ENCODE data around the gene CGB2. TPM values are rescaled to one million over a fixed set of nuclear protein-coding genes. Genes with fewer than 3 reads are reported as not detected.
A peak's percentile ranks its signal among the peaks of the same experiment; 100 is the strongest.
"Not testable (repeated sequence)": the region's sequence is repeated elsewhere in the genome, so short reads cannot be mapped to it uniquely, and the experiment has no call there.

CGB2 gene
- total and polyA plus RNA-seq, 12 donors = not detected

DNA sequence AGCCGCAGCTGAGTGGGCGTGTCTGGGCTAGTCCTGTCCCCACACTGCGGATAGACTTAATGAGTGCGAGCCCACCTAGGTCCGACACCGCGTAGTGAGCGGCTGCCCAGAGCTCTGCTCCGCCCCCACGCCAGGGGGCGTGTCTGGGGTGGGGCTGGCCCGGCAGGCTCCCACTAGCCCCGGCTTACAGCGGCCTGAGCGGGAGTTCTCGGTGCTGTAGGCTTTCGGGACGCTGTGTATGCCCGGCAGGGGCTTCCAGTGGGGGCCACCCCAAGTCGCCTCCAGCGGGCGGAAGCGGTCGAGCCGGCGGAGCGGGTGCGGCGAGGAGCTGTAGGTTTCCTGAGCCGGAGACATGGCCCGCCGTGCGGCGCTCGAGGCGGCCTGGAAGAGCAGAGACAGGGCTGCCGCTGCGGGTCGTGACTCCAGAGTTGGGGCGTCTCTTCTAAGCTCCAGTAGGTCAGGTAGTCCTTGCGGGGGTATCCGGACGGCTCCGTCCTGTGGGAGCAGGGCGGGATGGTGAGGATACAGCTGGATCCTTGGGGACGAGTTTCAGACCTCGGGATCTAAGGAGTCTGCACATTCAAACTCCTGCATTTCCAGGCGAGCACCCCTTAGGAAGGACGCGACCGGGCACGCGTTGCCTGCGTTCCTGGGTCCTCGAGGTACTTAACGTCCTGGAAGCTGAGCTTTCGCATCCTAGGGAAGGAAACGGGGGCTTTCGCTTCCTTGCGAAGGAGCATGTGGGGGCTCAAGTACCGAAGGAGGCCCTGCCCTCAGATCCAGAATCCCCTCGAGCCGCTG is 24.6 kb downstream of the CGB2 start:
- Histone ChIP-seq H3K27ac (no peak overlapping the region), H3K9me3 (replicated peaks in 1 of 3) (no peaks in the 10 kb centered on the region), H3K27me3 (peaks cover 5% of the 10 kb centered on the region), H3K4me3 (peak overlapping the region in 2 of 4 donors; percentile 6 to 48), H3K4me1 (replicated peaks in 1 of 2) (peaks cover 0 to 22% of the 10 kb centered on the region in 2 donors), H3K36me3 (replicated peaks in 1 of 2) (no peaks in the 10 kb centered on the region)
- intact Hi-C loops (cut with DNase I) = no loop called here
- peak in 6 of 7 donors; percentile 26 to 56 (median 46) for DNase-seq
- WGBS, 4 donors = 0 to 2% (median 2%) methylated on average over 5 to 63 of the region's 63 CpGs
- no peak for TF ChIP-seq POLR2A (IDR thresholded peaks at IDR 0.05)
- peak in 3 of 6 experiments; percentile 22 to 34 (median 24) for TF ChIP-seq CTCF (IDR thresholded peaks at IDR 0.05)

GRCh38 chr19:49056902-49057596 is 25.4 kb downstream of the CGB2 start:
- H3K9me3 ChIP-seq (replicated peaks in 1 of 3); H3K27ac ChIP-seq; DNase-seq; H3K27me3 ChIP-seq; intact Hi-C loops (cut with DNase I); H3K36me3 ChIP-seq (replicated peaks in 1 of 2): not testable (repeated sequence)
- Histone ChIP-seq H3K4me1 (replicated peaks in 1 of 2) (peaks cover 0 to 22% of the 10 kb centered on the region in 2 donors), H3K4me3 (peak overlapping the region in 1 of 4 donors; percentile 48)
- WGBS, 4 donors = 13 to 21% (median 18%) methylated on average over 20 to 34 of the region's 34 CpGs

GRCh38 chr19:49057636-49058234 is 26.0 kb downstream of the CGB2 start, which contains the start of gene CGB7:
Gene CGB7 (minus strand): TSS chr19:49057749. CDS start chr19:49055375, 2,374 bp downstream.
- H3K4me1 ChIP-seq (replicated peaks in 1 of 2) = peaks cover 0 to 22% of the 10 kb centered on the region in 2 donors
- TF ChIP-seq CTCF (IDR thresholded peaks at IDR 0.05) (no peak), POLR2A (IDR thresholded peaks at IDR 0.05) (no peak)
- no peak within 1 kb of the TSS for H3K27ac ChIP-seq
- DNase-seq = peak; percentile 30 to 74 (median 66)
- intact Hi-C loops (cut with DNase I) = no loop called here
- no peaks in the 10 kb centered on the region for H3K36me3 ChIP-seq (replicated peaks in 1 of 2)
- H3K4me3 ChIP-seq = peak within 1 kb of the TSS in 1 of 4 donors; percentile 48
- peaks cover 5% of the 10 kb centered on the region for H3K27me3 ChIP-seq
- no peaks in the 10 kb centered on the region for H3K9me3 ChIP-seq (replicated peaks in 1 of 3)
- 3 to 28% (median 5%) methylated on average over 5 to 38 of the region's 38 CpGs for WGBS, 4 donors

GRCh38 chr19:49058562-49058961 is 26.9 kb downstream of the CGB2 start:
- intact Hi-C loops (cut with DNase I) = no loop called here
- TF ChIP-seq CTCF (IDR thresholded peaks at IDR 0.05) = no peak
- TF ChIP-seq POLR2A (IDR thresholded peaks at IDR 0.05) = no peak
- 40 to 53% (median 47%) methylated on average over 7 to 10 of the region's 10 CpGs for WGBS, 4 donors
- H3K36me3 ChIP-seq (replicated peaks in 1 of 2) = no peaks in the 10 kb centered on the region
- H3K4me1 ChIP-seq (replicated peaks in 1 of 2) = peaks cover 0 to 22% of the 10 kb centered on the region in 2 donors
- no peak for DNase-seq
- H3K27me3 ChIP-seq = peaks cover 5% of the 10 kb centered on the region
- no peak overlapping the region for H3K27ac ChIP-seq
- no peak overlapping the region for H3K4me3 ChIP-seq
- H3K9me3 ChIP-seq (replicated peaks in 1 of 3) = no peaks in the 10 kb centered on the region
